HG03575 (cell line): Measurements from ENCODE around the gene LRRC43.
"Not testable (repeated sequence)": the region's sequence is repeated elsewhere in the genome, so short reads cannot be mapped to it uniquely, and the experiment has no call there.

Experiments
- ATAC-seq: cut with Tn5 transposase; IDR thresholded peaks from one replicate; pipeline ENCODE4 v1.9.1; 2021; ENCODE audit not compliant: unreplicated experiment, insufficient number of reproducible peaks, low FRiP score; ENCODE audit errors: extremely low read depth

The LRRC43 gene

DNA sequence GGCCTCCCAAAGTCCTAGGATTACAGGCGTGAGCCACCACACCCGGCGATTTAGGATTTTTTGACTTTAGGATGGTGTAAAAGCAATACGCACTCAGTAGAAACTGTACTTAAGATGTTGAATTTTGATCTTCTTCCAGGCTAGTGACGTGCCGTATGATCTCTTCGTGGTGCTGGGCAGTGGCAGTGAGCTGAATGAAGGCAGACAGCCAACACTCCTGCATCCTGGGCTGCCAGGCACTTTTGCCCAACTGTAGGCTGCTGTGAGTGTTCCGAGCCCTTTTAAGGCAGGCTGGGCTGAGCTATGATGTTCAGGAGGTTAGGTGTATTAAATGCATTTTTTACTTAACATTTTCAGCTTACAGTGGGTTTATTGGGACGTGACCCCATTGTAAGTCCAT lies 30.2 kb upstream of the LRRC43 start:
- no peak for ATAC-seq

DNA sequence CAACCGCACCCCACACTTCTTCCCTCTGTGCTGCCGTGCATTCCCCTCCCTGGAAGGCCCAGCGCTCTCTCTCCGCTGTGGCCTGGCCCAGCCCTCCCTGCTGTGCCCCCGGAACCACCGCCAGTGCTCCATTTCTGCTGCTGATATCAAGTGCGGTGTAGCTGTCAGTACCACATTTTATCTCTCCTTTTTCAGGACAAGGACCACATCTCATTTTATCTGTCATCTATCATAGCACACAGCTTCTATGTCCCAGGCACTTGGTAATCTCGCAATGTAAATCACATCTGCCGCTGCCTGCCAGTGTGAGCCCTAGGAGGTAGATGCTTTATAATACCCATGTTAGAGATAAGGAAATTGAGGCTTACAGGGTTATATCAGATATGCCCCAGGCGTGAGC lies 27.2 kb upstream of the LRRC43 start:
- ATAC-seq: no peak

DNA sequence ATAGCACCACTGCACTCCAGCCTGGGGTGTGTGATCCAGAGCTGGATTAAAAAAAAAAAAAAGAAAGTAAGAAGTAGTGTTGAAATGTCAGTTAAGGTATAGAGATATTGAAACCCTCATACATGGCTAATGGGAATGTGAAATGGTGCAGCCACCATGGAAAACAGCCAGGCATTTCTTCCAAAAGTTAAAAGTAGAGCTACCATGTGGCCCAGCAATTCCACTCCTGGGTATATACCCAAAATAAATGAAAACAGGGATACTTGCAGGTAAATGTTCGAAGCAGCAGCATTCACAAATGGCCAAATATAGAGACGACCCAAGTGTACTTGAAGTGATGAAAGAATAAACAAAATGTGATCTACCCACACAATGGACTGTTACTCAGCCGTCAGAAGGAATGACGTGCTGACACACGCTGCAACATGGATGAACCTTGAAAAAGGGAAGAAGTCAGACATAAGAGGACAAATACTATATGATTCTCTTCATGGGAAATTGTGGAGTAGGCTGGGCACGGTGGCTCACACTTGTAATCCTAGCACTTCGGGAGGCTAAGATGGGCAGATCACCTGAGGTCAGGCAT lies 24.1 kb upstream of the LRRC43 start:
- no peak for ATAC-seq

DNA sequence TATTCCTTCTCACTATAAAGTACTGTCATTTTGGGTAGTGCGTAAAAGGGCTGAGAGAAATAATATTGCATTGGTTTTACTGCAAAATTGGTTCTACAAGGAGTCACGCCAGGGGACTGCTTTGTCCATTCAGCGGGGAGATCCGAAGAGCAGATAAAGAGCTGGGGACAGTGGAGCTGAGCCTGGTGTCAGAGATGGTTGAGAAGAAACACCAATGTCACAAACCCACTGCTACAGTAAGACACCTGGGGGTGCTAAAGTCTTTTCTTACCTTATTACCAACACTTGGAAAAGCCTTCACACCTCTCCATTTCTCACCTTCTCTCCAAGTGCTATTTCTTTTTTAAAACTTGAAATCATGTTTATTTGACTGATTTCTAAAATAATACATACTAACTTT lies 23.0 kb upstream of the LRRC43 start:
- ATAC-seq: no peak

DNA sequence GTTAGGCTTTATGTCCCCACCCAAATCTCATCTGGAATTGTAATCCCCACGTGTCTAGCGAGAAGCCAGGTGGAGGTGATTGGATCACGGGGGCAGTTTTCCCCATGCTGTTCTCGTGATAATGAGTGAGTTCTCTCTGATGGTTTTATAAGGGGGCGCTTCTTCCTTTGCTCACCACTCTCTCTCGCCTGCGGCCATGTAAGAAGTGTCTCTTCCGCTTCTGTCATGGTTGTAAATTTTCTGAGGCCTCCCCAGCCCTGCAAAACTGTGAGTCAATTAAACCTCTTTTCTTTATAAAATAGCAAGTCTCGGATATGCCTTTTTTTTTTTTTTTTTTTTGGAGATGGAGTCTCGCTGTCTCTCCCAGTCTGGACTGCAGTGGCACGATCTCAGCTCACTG lies 22.2 kb upstream of the LRRC43 start:
- no peak for ATAC-seq

DNA sequence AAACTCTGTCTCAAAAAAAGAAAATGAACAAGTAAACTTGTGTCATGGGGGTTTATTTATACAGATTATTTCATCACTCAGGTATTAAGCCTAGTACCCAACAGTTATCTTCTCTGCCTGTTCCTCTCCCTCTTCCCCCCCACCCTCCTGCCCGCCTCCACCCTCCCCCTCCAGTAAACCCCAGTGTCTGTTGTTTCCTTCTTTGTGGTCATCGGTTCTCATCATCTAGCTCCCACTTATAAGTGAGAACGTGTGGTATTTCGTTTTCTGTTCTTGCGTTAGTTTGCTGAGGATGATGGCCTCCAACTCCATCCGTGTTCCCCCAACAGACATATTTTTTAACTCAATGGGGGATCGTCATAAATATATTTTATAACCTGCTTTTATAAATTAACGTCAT lies 21.2 kb upstream of the LRRC43 start:
- ATAC-seq: no peak

DNA sequence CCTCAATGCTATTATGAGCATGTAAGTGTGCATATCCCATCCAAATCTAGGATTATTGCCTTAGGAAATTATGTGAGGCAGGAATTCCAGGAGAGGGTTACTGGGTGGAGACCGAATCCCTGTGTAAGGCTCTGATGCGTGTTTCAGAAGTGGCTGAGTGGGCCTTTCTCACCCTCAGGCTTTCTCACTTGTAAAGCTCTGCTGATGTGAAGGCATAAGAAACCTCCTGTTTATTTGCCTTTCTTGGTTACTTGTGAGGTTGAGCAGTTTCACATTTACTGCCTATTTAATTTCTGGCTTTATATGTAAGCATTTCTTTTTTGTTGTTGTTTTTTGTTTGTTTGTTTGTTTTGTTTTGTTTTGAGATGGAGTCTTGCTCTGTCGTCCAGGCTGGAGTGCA lies 19.9 kb upstream of the LRRC43 start:
- ATAC-seq: no peak

DNA sequence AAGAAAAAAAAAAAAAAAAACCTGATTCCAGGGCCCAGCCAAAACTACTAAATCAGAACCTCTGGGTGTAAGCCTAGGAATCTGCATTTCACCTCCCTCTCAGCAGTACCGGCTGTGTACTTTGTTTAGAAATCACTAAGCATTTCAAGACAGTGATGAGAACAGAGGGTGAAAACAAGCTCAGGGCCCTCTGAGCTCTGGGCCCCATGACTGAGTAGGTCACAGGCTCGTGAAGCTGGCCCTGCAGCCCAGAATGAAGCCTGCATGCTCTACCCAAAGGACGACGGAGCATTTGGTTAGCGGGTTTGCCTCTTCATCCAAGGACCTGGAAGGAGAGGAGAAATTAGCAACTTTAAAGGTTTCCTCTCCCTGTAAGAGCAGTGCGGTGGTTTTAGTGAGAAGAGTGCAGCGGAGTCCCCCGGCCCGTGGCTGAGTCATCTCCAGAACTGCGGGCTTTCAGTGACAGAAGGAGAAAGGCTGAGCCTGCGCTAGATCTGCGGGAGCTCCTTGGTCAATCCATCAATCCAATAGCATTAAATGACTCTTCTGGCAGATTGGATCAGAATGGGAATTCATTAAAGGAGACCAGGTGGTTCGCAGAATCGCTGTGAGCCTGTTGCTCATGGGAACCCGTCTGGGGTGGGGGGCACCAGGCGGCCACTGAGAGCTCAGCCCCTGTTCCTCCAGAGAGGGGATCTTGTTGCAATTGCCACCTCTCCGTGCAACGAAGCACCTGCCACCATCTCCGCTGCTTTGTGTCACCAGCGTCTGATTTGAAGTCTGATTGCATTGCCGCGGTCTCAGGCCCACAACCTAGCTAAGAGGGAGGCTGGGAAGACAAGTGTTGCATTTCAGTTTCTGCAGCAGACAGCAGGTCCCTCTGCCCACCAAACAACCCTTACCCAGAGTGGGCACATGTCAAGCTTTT lies 16.2 kb upstream of the LRRC43 start:
- ATAC-seq: no peak

DNA sequence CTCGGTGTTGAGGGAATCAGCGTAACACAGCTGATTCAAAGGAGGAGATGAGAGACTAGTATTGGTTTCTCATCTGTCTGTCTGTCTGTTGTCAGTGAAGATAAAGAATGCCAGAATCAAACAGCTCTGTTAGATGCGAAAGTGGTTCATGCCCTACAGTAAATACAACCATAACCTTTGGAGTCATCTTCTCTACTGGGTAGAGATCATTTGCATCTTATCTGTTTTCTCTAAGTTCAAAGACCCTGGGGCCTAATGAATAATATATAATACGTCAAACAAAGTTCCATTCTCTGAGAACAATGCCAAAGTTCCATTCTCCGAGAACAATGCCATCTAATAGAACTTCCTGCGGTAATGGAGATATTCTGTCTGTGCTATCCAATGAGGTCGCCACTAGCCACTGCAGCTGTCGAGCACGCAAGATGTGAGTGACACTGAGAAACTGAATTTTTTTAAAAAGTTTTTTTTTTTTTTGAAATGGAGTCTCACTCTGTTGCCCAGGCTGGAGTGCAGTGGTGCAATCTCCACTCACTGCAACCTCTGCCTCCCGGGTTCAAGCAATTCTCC lies 15.5 kb upstream of the LRRC43 start:
- no peak for ATAC-seq

DNA sequence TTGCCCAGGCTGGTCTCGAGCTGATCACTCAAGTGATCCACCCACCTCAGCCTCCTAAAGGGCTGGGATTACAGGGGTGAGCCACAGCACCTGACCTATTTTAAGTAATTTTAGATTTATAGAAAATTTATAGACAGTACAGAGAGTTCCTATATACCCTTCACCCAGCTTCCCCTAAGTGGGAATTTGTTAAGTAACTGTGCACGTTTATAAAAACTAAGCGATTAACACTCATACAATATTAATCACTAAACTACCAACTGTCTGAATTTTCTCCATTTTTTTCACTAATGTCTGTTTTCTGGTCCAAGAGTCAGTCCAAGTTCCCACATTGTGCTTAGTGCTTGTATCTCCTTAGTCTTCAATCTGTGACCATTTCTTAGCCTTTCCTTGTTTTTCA lies 14.4 kb upstream of the LRRC43 start:
- ATAC-seq: no peak

DNA sequence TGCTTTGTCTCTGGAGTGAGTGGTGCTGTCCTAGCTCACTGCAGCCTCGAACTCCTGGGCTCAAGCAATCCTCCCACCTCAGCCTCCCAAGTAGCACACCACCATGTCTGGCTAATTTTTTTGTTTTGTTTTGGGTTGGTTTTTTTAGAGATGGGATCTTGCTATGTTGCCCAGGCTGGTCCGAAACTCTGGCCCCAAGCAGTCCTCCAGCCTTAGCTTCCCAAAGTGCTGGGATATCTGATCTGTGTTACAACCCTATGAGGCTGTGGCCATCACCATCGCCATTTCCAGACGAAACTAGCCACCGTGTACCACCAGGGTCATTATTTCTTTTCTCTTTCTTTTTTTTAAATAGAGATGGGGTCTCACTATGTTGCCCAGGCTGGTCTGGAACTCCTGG lies 11.5 kb upstream of the LRRC43 start:
- ATAC-seq: no peak

DNA sequence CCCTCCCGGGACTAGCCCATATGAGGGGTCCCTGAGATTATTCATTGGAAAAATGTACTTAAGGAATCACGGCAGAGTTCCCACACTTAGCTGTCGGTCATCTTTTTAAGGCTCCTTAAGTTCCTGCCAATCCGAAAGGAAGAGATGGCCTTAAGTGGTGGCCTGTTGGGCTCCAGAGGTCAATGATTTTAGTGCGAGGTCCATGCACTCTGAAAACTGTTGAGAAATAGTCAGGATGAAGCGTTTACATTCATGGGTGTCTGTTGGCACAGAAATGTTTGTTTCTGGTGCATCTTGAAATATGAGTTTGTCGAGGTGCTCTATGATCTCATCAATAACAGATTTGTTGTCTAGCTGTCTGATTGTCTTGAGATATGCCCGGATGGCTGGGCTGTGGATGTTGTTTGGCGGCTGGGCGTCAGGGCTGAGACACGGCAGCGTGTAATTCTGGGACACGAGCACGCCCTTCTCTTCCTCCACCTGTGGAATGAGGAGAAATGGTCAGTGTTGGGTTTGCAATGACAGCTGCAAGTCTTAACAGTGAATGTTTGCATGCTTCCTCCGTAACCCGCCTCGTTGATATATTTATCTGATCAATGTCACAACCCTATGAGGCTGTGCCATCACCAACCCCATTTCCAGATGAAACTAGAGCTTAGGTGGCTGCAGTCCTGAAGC lies 10.5 kb upstream of the LRRC43 start:
- ATAC-seq: no peak

DNA sequence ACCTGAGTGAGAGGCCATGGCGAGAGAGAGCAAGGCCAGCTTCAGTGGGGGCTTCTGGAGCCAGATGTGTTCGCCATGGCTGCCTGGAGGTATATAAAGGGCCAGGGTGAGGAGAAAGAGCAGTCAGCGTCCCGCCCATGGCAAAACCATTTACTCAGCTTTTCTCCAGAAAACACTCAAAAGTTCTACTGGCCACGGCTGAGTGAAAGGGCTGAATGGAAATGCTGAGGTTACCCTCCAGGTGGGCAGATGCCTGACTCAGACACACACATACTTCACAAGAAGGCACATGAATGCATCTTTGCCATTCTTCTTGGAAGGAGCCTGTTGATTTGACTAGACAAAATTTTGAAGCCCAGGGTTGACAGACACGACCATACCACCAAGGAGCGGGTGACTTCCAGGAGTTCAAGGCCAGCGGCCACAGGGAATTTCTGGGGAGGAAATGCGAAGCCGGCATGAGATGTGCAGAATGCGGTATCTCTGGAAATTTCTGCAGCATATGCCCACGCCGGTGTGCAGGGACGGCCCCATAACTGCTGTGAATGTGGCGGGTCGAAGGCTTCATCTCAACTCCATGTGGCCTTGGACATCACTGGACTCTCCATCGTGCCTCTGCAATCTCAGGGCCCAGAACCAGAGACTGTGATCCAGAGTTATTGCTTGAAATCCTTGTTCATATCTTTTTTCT lies 8.6 kb upstream of the LRRC43 start, which contains the start of gene IL31:
IL31 (minus strand) TSS at position 67 of the 691 bp plus-strand sequence; CDS start at position 18, 49 bp downstream.
- no peak for ATAC-seq

DNA sequence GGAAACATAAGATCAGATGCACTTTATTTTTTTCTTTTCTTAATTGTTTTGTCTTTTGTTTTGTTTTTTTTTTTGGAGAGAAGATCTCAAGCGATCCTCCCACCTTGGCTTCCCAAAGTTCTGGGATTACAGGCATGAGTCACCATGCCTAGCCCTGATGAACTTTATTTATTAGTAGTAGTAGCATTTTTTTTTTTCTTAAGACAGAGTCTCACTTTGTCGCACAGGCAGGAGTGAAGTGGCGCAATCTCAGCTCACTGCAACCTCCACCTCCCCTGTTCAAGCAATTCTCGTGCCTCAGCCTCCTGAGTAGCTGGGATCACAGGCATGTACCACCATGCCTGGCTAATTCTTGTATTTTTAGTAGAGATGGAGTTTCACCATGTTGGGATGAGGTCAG lies 6.5 kb upstream of the LRRC43 start:
- not testable (repeated sequence) for ATAC-seq

DNA sequence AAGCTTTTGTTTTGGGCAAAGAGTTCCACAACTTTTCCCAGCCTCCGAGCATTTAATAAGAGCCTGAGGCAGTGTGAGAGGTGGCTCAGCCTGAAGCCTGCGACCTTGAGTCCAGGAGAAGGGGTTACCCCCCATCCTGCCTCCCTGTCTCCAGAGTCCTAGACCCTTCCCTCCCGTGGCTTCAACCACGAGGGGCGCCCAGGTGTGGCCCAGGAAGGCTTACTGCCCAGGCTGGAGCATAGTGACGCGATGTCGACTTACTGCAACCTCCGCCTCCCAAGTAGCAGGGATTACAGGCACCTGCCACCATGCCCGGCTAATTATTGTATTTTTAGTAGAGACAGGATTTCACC lies 641 bp downstream of the LRRC43 start:
- ATAC-seq: no peak

DNA sequence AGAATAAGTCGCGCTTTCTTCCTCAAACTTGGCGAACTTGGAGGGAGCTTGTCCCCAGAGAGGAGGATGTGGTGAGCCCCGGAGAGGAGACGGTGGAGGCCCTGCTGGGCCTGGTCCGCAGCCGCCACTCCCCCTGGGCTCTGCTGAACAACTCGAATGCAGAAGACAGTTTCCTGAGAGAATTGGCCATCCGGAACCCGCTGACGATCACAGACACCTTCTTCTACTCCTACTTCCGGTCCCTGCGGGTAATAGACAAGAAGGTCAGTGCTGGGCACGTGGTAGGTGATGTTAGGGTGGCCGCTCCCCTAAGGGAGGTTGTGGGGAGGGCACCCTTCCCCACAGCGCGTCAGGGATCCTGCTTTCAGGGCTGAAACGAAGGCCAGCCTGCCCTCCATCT lies 1.6 kb downstream of the LRRC43 start:
- ATAC-seq: no peak

DNA sequence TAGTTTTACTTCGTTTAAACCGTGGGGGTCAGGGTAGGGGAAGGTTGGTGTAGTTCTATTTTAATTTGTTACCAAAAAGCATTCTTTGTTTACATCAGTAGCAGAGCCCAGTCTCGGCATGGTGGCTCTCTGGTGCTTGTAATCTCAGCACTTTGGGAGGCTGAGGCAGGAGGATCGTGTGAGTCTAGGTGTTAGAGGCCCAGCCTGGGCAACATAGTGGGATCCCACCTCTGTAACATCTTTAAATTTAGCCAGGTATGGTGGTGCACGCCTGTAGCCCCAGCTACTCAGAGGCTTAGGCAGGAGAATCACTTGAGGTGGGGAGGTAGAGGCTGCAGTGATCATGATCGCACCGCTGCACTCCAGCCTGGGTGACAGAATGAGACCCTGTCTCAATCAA lies 2.2 kb downstream of the LRRC43 start:
- no peak for ATAC-seq

DNA sequence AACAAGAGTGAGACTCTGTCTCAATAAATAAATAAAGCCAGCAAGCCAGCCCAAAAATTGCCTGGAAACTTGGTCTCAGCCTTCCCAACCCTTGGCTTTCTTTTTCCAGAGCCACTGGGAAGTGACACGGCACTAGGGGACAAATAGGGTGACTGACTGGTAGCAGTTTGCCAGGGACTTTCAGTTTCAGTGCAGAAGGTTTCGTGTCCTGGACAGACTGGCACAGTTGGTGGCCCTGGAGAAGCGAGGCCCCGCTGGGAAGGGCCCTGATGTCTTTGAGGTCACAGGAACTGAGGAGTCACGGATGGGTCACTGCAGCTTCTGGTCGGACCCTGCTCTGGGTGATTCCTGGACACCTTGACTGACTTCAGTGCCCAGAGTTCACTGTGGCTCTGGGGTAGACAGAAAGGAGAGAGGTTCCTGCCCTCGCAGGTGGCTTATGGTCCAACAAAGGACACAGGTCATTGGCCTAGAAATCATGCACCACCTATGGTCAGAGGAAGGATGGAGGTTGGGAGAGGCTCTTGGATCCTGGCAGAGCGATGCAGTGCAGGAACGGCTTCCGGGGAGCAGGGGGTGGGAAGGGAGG lies 2.7 kb downstream of the LRRC43 start:
- ATAC-seq: no peak

DNA sequence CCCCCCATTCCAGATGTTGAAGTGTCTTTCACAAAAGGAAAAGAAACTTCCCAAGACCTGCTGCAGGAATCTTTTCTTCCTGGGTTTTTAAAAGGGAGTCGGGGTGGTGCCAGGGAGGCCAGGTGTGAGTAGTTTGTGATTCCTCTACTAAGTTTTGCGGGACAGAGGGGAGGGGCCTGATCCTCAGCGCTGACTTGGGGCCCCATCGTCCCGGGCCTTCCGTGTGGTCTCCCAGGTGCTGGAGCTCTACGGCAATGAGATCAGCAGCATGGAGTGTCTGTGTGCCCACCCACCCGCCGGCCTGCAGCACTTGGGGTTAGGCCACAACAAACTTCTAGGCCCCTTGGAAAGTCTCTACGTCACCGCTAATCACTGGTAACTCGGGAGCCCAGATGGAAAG lies 4.5 kb downstream of the LRRC43 start:
- no peak for ATAC-seq
